Right lobe of liver (tissue), 6 donors: ENCODE data around the gene THSD8. TPM values are rescaled to one million over a fixed set of nuclear protein-coding genes. Genes with fewer than 3 reads are reported as not detected.
A peak's percentile ranks its signal among the peaks of the same experiment; 100 is the strongest.

Source experiments
- ATAC-seq, 4 donors: fragments of 200-7000 bp; cut with Tn5 transposase; one replicate each; pipeline ENCODE4 v1.9.1; 2020; ENCODE audit warnings: mild to moderate bottlenecking in 4 of 4, moderate library complexity in 4 of 4
- DNase-seq, 3 donors: peaks; one replicate each; pipeline ENCODE4 v3.0.0-alpha.2; 2020
- H3K27ac ChIP-seq, 3 donors: fragments of 200-600 bp; one replicate each; pipeline ENCODE4 v1.8.0; 2022
- H3K27me3 ChIP-seq, 2 donors: fragments of 200-600 bp; one replicate each; pipeline ENCODE4 v1.8.0; 2022
- H3K36me3 ChIP-seq, 4 donors: fragments of 200-600 bp; sonication (generic) in 1 of 4; one replicate each; pipeline versions ENCODE4 v1.5.1 to v1.8.0; 2017 to 2022; ENCODE audit warnings: control low read depth in 1 of 4
- H3K4me1 ChIP-seq, 4 donors: fragments of 200-600 bp; sonication (generic) in 1 of 4; one replicate each; pipeline versions ENCODE4 v1.5.1 to v1.8.0; 2017 to 2022; ENCODE audit warnings: control low read depth in 1 of 4
- H3K4me3 ChIP-seq, 3 donors: fragments of 200-600 bp; one replicate each; pipeline ENCODE4 v1.8.0; 2022
- H3K9me3 ChIP-seq, 4 donors: fragments of 200-600 bp; sonication (generic) in 1 of 4; one replicate each; pipeline versions ENCODE4 v1.5.1 to v1.8.0; 2017 to 2022; ENCODE audit warnings: control low read depth in 1 of 4
- POLR2A ChIP-seq: fragments of 450-650 bp; IDR thresholded peaks from one replicate; pipeline ENCODE4 v1.6.1; 2017; ENCODE audit warnings: antibody characterized with exemption, mild to moderate bottlenecking
- WGBS: methylation state at CpG from one replicate; pipeline ENCODE4 v1.1.6; 2018; ENCODE audit warnings: low coverage, low lambda C conversion rate; ENCODE audit not compliant: insufficient coverage; ENCODE audit errors: missing lambda C conversion rate; 5-methylcytosine and 5-hydroxymethylcytosine counted together
- intact Hi-C, 2 donors: fragments of 100-400 bp; cut with DNase I; formaldehyde crosslinking; loops; one replicate each; pipeline versions ENCODE4 v1.11.2 to v1.14.1; 2022
- total RNA-seq, 6 experiments: library from RNA; depleted of rRNA in 2 of 6; stranded (reverse); fragments of >200 nt in 2 of 6; fragmentation: NEBNext Ultra II Directional in 3 of 6; extraction: Animal tissue kit (Norgen Biotek cat#: 25700) in 3 of 6; gene quantifications; one replicate each; pipeline versions ENCODE4 v1.1.0 to v1.2.4, GENCODE V29; 2016 to 2023
- TF ChIP-seq, protein P1 (sequence below), 4 donors: fragments of 200-600 bp in 3 of 4; fragments of 450-650 bp in 1 of 4; IDR thresholded peaks; one replicate each; pipeline versions ENCODE4 v1.5.1 to v1.8.0; 2016 to 2022; ENCODE audit warnings: antibody characterized with exemption in 4 of 4, mild to moderate bottlenecking in 2 of 4
- donor health status: DM: no; HTN: yes; CAD: no.
- donor health status: DM: no; HTN: no; CAD: no.
- donor health status: DM: no; HTN: no; CAD: no.
- donor health status: DM: no; HTN: yes; CAD: no.
- donor health status: DM: no; HTN: yes; CAD: no.

THSD8 gene
- total RNA-seq, 6 experiments from 2014 or later: 0.62 to 2.0 (median 1.2) TPM; not detected in 1

- H3K4me3 ChIP-seq: peak overlapping the region; percentile 48 to 90 (median 81)
- 8% methylated on average over 7 of the region's 46 CpGs for WGBS
- TF ChIP-seq, protein P1, sequence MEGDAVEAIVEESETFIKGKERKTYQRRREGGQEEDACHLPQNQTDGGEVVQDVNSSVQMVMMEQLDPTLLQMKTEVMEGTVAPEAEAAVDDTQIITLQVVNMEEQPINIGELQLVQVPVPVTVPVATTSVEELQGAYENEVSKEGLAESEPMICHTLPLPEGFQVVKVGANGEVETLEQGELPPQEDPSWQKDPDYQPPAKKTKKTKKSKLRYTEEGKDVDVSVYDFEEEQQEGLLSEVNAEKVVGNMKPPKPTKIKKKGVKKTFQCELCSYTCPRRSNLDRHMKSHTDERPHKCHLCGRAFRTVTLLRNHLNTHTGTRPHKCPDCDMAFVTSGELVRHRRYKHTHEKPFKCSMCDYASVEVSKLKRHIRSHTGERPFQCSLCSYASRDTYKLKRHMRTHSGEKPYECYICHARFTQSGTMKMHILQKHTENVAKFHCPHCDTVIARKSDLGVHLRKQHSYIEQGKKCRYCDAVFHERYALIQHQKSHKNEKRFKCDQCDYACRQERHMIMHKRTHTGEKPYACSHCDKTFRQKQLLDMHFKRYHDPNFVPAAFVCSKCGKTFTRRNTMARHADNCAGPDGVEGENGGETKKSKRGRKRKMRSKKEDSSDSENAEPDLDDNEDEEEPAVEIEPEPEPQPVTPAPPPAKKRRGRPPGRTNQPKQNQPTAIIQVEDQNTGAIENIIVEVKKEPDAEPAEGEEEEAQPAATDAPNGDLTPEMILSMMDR (IDR thresholded peaks at IDR 0.05): no peak
- TF ChIP-seq POLR2A: peak; percentile 48
- H3K9me3 ChIP-seq: no peaks in the 10 kb centered on the region
- intact Hi-C loops: no loop called here
- H3K27me3 ChIP-seq: no peaks in the 10 kb centered on the region
- peak overlapping the region; percentile 96 to 100 (median 99) for H3K27ac ChIP-seq
- ATAC-seq (peak; percentile 0 to 18 (median 6)), DNase-seq (no peak)
- H3K4me1 ChIP-seq: peaks cover 0 to 31% (median 15%) of the 10 kb centered on the region in 4 donors
- no peaks in the 10 kb centered on the region for H3K36me3 ChIP-seq
Measured at GRCh38 chr19:12789098-12789903, 12.6 kb upstream of the THSD8 start.

DNA sequence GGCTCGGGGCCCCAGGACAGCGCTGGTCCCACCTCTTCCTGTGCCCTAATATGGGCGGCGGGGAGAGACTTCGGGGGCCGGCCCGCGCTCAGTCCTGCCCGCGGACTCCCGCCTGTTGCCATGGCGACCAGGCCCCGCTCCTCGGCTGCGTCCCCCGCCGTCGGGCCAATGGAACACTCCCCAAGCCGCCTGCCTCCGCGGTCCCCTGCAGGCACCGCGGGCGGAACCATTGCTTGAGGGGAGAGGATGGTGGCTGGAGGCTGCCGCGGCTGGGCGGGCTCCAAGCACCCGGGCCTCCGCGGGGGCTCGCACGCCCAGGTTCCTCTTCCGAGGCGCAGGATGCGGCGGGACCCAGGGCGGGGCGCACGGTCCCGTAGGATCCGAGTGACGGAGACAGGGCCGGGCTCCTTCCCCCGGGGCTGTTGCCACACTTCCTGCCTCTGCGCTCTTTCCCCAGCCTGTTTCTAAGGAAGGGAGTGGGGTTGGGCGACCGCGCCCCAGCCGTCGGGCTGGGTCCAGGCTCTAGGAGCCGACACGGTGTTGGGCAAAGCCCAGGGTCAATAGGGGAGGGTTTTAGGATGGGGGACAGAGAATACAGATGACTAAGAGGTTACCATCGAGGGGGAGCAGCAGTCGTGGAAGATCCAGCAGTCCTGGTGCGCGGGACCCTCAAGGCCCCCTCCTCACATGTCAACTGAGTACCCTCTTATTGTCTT lies 11.8 kb upstream of the THSD8 start:
- TF ChIP-seq, protein P1 (IDR thresholded peaks at IDR 0.05): no peak
- peak; percentile 95 for TF ChIP-seq POLR2A
- WGBS: 2% methylated on average over 16 of the region's 56 CpGs
- Histone ChIP-seq H3K4me3 (peak overlapping the region; percentile 48 to 90 (median 81)), H3K27me3 (no peaks in the 10 kb centered on the region), H3K4me1 (peaks cover 0 to 34% (median 17%) of the 10 kb centered on the region in 4 donors), H3K9me3 (no peaks in the 10 kb centered on the region), H3K36me3 (no peaks in the 10 kb centered on the region), H3K27ac (peak overlapping the region; percentile 96 to 100 (median 99))
- peak; percentile 98 to 99 (median 99) for DNase-seq
- ATAC-seq: peak; percentile 37 to 65 (median 47)
- intact Hi-C loops: no loop called here

DNA sequence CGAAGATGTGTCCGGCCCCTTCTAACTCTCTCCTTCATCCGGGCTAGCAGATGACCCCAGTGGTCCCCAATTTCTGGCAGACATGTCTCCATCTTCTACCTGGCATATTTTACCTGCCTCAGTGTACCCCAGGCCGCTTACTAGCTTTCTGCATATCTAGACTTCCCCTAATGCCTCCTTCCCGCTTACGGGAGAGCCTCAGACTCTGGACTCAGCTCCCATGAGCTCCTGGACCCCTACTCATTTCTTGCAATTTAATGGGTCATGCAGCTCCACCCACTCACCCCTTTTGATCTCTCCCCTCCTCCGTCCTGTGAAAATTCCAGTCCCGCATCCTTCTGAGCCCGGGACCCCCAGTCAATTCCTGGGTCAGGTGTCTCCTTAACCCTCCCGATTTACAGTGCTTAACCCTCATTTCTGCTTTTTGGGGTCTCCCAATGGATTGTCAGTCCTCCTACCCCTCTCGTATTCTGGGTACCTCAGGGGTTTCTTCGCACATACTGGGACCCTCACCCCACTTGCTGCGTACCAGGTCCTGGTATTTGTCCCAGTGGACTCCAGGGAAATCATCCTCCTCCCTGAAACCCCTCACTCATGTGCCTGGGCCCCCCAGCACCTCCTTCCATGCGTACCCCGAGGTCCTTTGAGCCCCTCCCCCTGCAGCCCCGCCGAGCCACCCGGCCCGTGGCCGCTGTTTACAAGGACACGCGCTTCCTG lies 11.1 kb upstream of the THSD8 start:
- peaks cover 0 to 34% (median 17%) of the 10 kb centered on the region in 4 donors for H3K4me1 ChIP-seq
- peak overlapping the region; percentile 48 to 90 (median 81) for H3K4me3 ChIP-seq
- H3K27me3 ChIP-seq: no peaks in the 10 kb centered on the region
- TF ChIP-seq, protein P1 (IDR thresholded peaks at IDR 0.05): no peak
- no peak for TF ChIP-seq POLR2A
- WGBS: under 1% methylated on average over 12 of the region's 22 CpGs
- intact Hi-C loops: no loop called here
- no peaks in the 10 kb centered on the region for H3K9me3 ChIP-seq
- peak overlapping the region; percentile 96 to 100 (median 99) for H3K27ac ChIP-seq
- H3K36me3 ChIP-seq: no peaks in the 10 kb centered on the region
- ATAC-seq (no peak), DNase-seq (peak in 1 of 3 donors; percentile 53)

GRCh38 chr19:12791345-12792050 lies 10.4 kb upstream of the THSD8 start, which contains the start of gene JUNB:
TSS of gene JUNB (plus strand) at chr19:12791486. CDS start at chr19:12791772, 286 bp downstream.
- ATAC-seq: peak; percentile 44 to 63 (median 56)

More at GRCh38 chr19:12791345-12792050, 10.4 kb upstream of the THSD8 start, which contains the start of gene JUNB:
- TF ChIP-seq POLR2A: peak; percentile 100
- TF ChIP-seq, protein P1 (IDR thresholded peaks at IDR 0.05): peak in 2 of 4 donors; percentile 4 to 15
- intact Hi-C loops: no loop called here
- no peaks in the 10 kb centered on the region for H3K9me3 ChIP-seq
- WGBS: 0% methylated on average over 5 of the region's 73 CpGs
- no peaks in the 10 kb centered on the region for H3K36me3 ChIP-seq
- peak within 1 kb of the TSS; percentile 73 to 90 (median 81) for H3K4me3 ChIP-seq
- H3K4me1 ChIP-seq: peaks cover 0 to 40% (median 21%) of the 10 kb centered on the region in 4 donors
- H3K27me3 ChIP-seq: no peaks in the 10 kb centered on the region
- H3K27ac ChIP-seq: peak within 1 kb of the TSS; percentile 96 to 100 (median 99)
- DNase-seq: peak; percentile 99
